Upper lobe of left lung (tissue), 6 donors: ENCODE measurements around the gene ZNF263. TPM values are rescaled to one million over a fixed set of nuclear protein-coding genes. Genes with fewer than 3 reads are reported as not detected.

Experiments used
- ATAC-seq, 2 donors: fragments of 200-7000 bp; cut with Tn5 transposase; one replicate each; pipeline ENCODE4 v1.9.1; 2022; ENCODE audit warnings: mild to moderate bottlenecking in 2 of 2, moderate library complexity in 2 of 2; ENCODE audit not compliant: low FRiP score in 2 of 2
- DNase-seq, 2 donors: peaks; one replicate each; pipeline ENCODE4 v3.0.0-alpha.2; 2019 to 2020
- H3K27ac ChIP-seq, 4 donors: fragments of 200-600 bp; sonication (generic); one replicate each; pipeline ENCODE4 v1.5.1; 2016 to 2019
- H3K27me3 ChIP-seq, 4 donors: fragments of 200-600 bp; sonication (generic); one replicate each; pipeline ENCODE4 v1.5.1; 2017 to 2019
- H3K36me3 ChIP-seq, 4 donors: fragments of 200-600 bp; sonication (generic); one replicate each; pipeline ENCODE4 v1.5.1; 2016 to 2019
- H3K4me1 ChIP-seq, 4 donors: fragments of 200-600 bp; sonication (generic); one replicate each; pipeline ENCODE4 v1.5.1; 2018 to 2019
- H3K4me3 ChIP-seq, 4 donors: fragments of 200-600 bp; sonication (generic); one replicate each; pipeline ENCODE4 v1.5.1; 2017 to 2019; ENCODE audit warnings: mild to moderate bottlenecking in 2 of 4, moderate library complexity in 1 of 4
- H3K9me3 ChIP-seq, 4 donors: fragments of 200-600 bp; sonication (generic); one replicate each; pipeline ENCODE4 v1.5.1; 2018 to 2019
- CTCF ChIP-seq, 6 experiments: fragments of 450-650 bp in 4 of 6; fragments of 200-600 bp in 2 of 6; sonication (generic) in 2 of 6; IDR thresholded peaks; one replicate each; pipeline ENCODE4 v1.5.1; 2016 to 2019; ENCODE audit warnings: antibody characterized with exemption in 6 of 6
- EP300 ChIP-seq, 4 donors: sonication (generic); formaldehyde crosslinking; IDR thresholded peaks; one replicate each; pipeline ENCODE4 v1.5.1; 2017; ENCODE audit warnings: antibody characterized with exemption in 4 of 4, control low read depth in 2 of 4
- POLR2A ChIP-seq, 4 donors: fragments of 450-650 bp; IDR thresholded peaks; one replicate each; pipeline ENCODE4 v1.5.1; 2016 to 2017; ENCODE audit warnings: antibody characterized with exemption in 4 of 4, mild to moderate bottlenecking in 2 of 4
- POLR2AphosphoS5 ChIP-seq, 2 donors: sonication (generic); formaldehyde crosslinking; IDR thresholded peaks; one replicate each; pipeline ENCODE4 v1.5.1; 2017; ENCODE audit warnings: antibody characterized with exemption in 2 of 2
- WGBS, 2 donors: methylation state at CpG; one replicate each; pipeline ENCODE4 v1.1.5; 2017 to 2018; 5-methylcytosine and 5-hydroxymethylcytosine counted together
- total RNA-seq, 6 donors: library from RNA; depleted of rRNA in 4 of 6; stranded (reverse); fragments of >200 nt in 4 of 6; gene quantifications; one replicate each; pipeline versions ENCODE4 v1.1.0 to v1.2.1, GENCODE V29; 2016 to 2021
- donor health status: DM: no; HTN: no; CAD: no; lungs with moderate emphysema.
- donor health status: DM: no; HTN: yes; CAD: no; lungs with severe emphysema.

ZNF263 gene
- total RNA-seq, 6 donors from 2014 or later, result 19.6 to 48.2 (median 32.2) TPM

DNA sequence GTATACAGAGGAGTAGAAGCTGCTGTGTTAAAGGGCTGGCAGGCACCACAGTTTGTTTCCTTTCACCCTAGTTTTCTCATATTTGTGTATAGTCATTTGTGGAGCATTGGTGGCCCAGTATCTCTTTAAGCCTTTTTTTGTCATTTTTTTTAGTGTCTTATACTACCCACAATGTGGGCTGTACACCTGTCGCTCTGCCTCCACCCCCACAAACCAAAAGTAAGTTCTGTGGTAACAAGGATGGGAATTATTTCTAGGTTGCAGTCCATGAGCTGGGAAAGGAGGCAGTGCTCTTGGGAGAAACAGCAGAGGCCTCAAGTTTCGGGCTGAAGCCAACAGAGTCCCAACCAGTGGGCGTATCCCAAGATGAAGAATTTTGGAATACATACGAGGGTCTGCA lies 28.2 kb downstream of the ZNF263 start:
- 96 to 98% methylated on average over 4 of the region's 4 CpGs for WGBS, 2 donors

GRCh38 chr16:3317315-3317999 lies 34.2 kb downstream of the ZNF263 start:
- H3K36me3 ChIP-seq, result peaks cover 14 to 52% (median 36%) of the 10 kb centered on the region in 4 donors
- H3K9me3 ChIP-seq, result peaks cover 57 to 100% (median 98%) of the 10 kb centered on the region in 4 donors
- no peak overlapping the region for H3K27ac ChIP-seq
- H3K27me3 ChIP-seq, result no peaks in the 10 kb centered on the region
- no peaks in the 10 kb centered on the region for H3K4me1 ChIP-seq
- 92 to 95% methylated on average over 3 of the region's 3 CpGs for WGBS, 2 donors
- H3K4me3 ChIP-seq, result no peak overlapping the region
- ATAC-seq (no peak), DNase-seq (no peak)
- TF ChIP-seq POLR2AphosphoS5 (IDR thresholded peaks at IDR 0.05) (no peak), POLR2A (IDR thresholded peaks at IDR 0.05) (no peak), EP300 (IDR thresholded peaks at IDR 0.05) (no peak), CTCF (IDR thresholded peaks at IDR 0.05) (no peak)

More for the DNA sequence above, 28.2 kb downstream of the ZNF263 start:
- Histone ChIP-seq H3K9me3 (peaks cover 20 to 100% (median 95%) of the 10 kb centered on the region in 4 donors), H3K4me3 (no peak overlapping the region), H3K36me3 (peaks cover 8 to 66% (median 41%) of the 10 kb centered on the region in 4 donors), H3K27me3 (no peaks in the 10 kb centered on the region), H3K4me1 (peaks cover 0 to 1% (median 0%) of the 10 kb centered on the region in 4 donors), H3K27ac (no peak overlapping the region)
- ATAC-seq, result no peak
- TF ChIP-seq EP300 (IDR thresholded peaks at IDR 0.05) (no peak), POLR2A (IDR thresholded peaks at IDR 0.05) (no peak), CTCF (IDR thresholded peaks at IDR 0.05) (no peak), POLR2AphosphoS5 (IDR thresholded peaks at IDR 0.05) (no peak)
- DNase-seq, result no peak

- Histone ChIP-seq H3K4me3 (no peak overlapping the region), H3K27me3 (no peaks in the 10 kb centered on the region), H3K36me3 (peaks cover 11 to 16% (median 12%) of the 10 kb centered on the region in 4 donors), H3K27ac (no peak overlapping the region), H3K4me1 (no peaks in the 10 kb centered on the region), H3K9me3 (peaks cover 39 to 87% (median 76%) of the 10 kb centered on the region in 4 donors)
- DNase-seq (no peak), ATAC-seq (no peak)
- WGBS, 2 donors, result 65% methylated on average over 2 of the region's 2 CpGs
- TF ChIP-seq POLR2A (IDR thresholded peaks at IDR 0.05), result no peak
- TF ChIP-seq CTCF (IDR thresholded peaks at IDR 0.05), result no peak
- TF ChIP-seq EP300 (IDR thresholded peaks at IDR 0.05), result no peak
- TF ChIP-seq POLR2AphosphoS5 (IDR thresholded peaks at IDR 0.05), result no peak
Observed at GRCh38 chr16:3321816-3322215, 38.5 kb downstream of the ZNF263 start.

GRCh38 chr16:3327514-3327913 lies 44.2 kb downstream of the ZNF263 start:
- no peaks in the 10 kb centered on the region for H3K27me3 ChIP-seq
- no peak overlapping the region for H3K27ac ChIP-seq
- no peaks in the 10 kb centered on the region for H3K36me3 ChIP-seq
- DNase-seq, result no peak
- no peak for ATAC-seq
- peaks cover 0 to 33% (median 19%) of the 10 kb centered on the region in 4 donors for H3K9me3 ChIP-seq
- 77 to 86% methylated on average over 4 of the region's 4 CpGs for WGBS, 2 donors
- H3K4me1 ChIP-seq, result no peaks in the 10 kb centered on the region
- TF ChIP-seq CTCF (IDR thresholded peaks at IDR 0.05) (no peak), POLR2AphosphoS5 (IDR thresholded peaks at IDR 0.05) (no peak), EP300 (IDR thresholded peaks at IDR 0.05) (no peak), POLR2A (IDR thresholded peaks at IDR 0.05) (no peak)
- H3K4me3 ChIP-seq, result no peak overlapping the region

DNA sequence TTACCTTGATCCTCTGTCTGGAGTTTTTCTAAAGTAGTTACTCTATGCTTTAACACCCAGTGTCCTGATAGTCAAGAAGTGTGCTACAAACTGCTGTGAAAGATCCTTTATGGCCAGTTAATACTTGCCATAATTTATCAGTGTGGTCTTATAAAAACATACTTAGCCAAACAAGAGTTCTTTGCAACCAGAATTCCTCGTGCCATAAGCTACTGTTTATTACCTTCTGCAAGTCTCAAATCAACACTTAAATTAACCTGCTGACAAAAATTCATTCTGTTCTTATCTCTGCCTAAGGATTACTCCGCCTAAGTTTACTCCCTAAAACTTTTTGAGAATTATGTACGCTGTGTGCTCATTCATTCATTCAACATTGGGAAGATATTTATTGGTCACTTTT lies 44.8 kb downstream of the ZNF263 start:
- no peak for TF ChIP-seq POLR2AphosphoS5 (IDR thresholded peaks at IDR 0.05)
- no peak for TF ChIP-seq CTCF (IDR thresholded peaks at IDR 0.05)
- TF ChIP-seq POLR2A (IDR thresholded peaks at IDR 0.05), result no peak
- TF ChIP-seq EP300 (IDR thresholded peaks at IDR 0.05), result no peak
- ATAC-seq, result no peak
- WGBS, 2 donors, result 41 to 60% methylated on average over 3 of the region's 3 CpGs

More for the DNA sequence above, 44.8 kb downstream of the ZNF263 start:
- Histone ChIP-seq H3K4me1 (no peaks in the 10 kb centered on the region), H3K36me3 (no peaks in the 10 kb centered on the region), H3K9me3 (peaks cover 0 to 28% (median 14%) of the 10 kb centered on the region in 4 donors), H3K27ac (no peak overlapping the region), H3K4me3 (no peak overlapping the region), H3K27me3 (no peaks in the 10 kb centered on the region)
- no peak for DNase-seq
